CD14-positive monocyte (primary cell): ENCODE measurements around the gene KIRREL3. TPM values are rescaled to one million over a fixed set of nuclear protein-coding genes. Genes with fewer than 3 reads are reported as not detected.

ENCODE experiments used
- DNase-seq, 3 donors: peaks; one replicate each; pipeline ENCODE4 v3.0.0-alpha.2; 2011 to 2022
- H2AFZ ChIP-seq: 2 replicates; pipeline ENCODE4 v1.6.0; 2012; ENCODE audit warnings: mild to moderate bottlenecking, low read depth, low read length, inconsistent platforms; ENCODE audit not compliant: insufficient read depth, poor library complexity, severe bottlenecking
- H3K27ac ChIP-seq, 2 donors: 1 replicate in 1 of 2; 2 replicates in 1 of 2; pipeline ENCODE4 v1.5.1; 2012 to 2013; ENCODE audit warnings: low read length in 2 of 2, control low read depth in 1 of 2, inconsistent platforms in 1 of 2, low read depth in 1 of 2, mild to moderate bottlenecking in 1 of 2
- H3K27me3 ChIP-seq, 2 donors: one replicate each; pipeline versions ENCODE4 v1.6.0 to v1.6.1; 2011 to 2013; ENCODE audit warnings: low read length in 2 of 2; ENCODE audit not compliant: control insufficient read depth in 2 of 2, insufficient read depth in 2 of 2
- H3K36me3 ChIP-seq, 2 donors: replicated peaks in 1 of 2; 1 replicate in 1 of 2; 2 replicates in 1 of 2; pipeline versions ENCODE4 v1.5.1 to v1.6.1; 2012 to 2013; ENCODE audit warnings: low read length in 2 of 2, control low read depth in 1 of 2, inconsistent platforms in 1 of 2, mild to moderate bottlenecking in 1 of 2; ENCODE audit not compliant: insufficient read depth in 2 of 2, control insufficient read depth in 1 of 2
- H3K4me1 ChIP-seq, 2 donors: 1 replicate in 1 of 2; 2 replicates in 1 of 2; pipeline versions ENCODE4 v1.5.1 to v1.6.1; 2012 to 2013; ENCODE audit warnings: low read length in 2 of 2, control low read depth in 1 of 2, inconsistent platforms in 1 of 2, mild to moderate bottlenecking in 1 of 2, moderate library complexity in 1 of 2; ENCODE audit not compliant: insufficient read depth in 2 of 2, control insufficient read depth in 1 of 2
- H3K4me2 ChIP-seq: replicated peaks from 2 replicates; pipeline ENCODE3; 2012; ENCODE audit warnings: low read length, moderate library complexity, mild to moderate bottlenecking; ENCODE audit not compliant: poor library complexity, severe bottlenecking; ENCODE audit errors: extremely low read depth
- H3K4me3 ChIP-seq, 3 experiments: fragments of 200-600 bp in 1 of 3; sonication (generic) in 1 of 3; replicated peaks in 1 of 3; 1 replicate in 2 of 3; 2 replicates in 1 of 3; pipeline ENCODE4 v1.5.1; 2011 to 2013; ENCODE audit warnings: low read length in 3 of 3, mild to moderate bottlenecking in 3 of 3, control low read depth in 2 of 3, low read depth in 2 of 3, inconsistent platforms in 1 of 3, moderate library complexity in 1 of 3
- H3K79me2 ChIP-seq: 2 replicates; pipeline ENCODE4 v1.6.0; 2012; ENCODE audit warnings: mild to moderate bottlenecking, control low read depth, inconsistent platforms, low read length, moderate library complexity; ENCODE audit not compliant: insufficient read depth
- H3K9ac ChIP-seq: 2 replicates; pipeline ENCODE4 v1.6.0; 2017; ENCODE audit warnings: low read length, mild to moderate bottlenecking; ENCODE audit not compliant: insufficient read depth, poor library complexity, severe bottlenecking
- H3K9me3 ChIP-seq, 2 donors: replicated peaks in 1 of 2; 1 replicate in 1 of 2; 2 replicates in 1 of 2; pipeline versions ENCODE4 v1.5.1 to v1.6.1; 2012 to 2013; ENCODE audit warnings: low read length in 2 of 2, control low read depth in 1 of 2; ENCODE audit not compliant: control insufficient read depth in 1 of 2, insufficient read depth in 1 of 2
- H4K20me1 ChIP-seq: 2 replicates; pipeline ENCODE4 v1.6.0; 2012; ENCODE audit warnings: mild to moderate bottlenecking, low read length, control low read depth, moderate library complexity; ENCODE audit not compliant: insufficient read depth
- H3K27ac Mint-ChIP-seq, 7 donors: one replicate each; pipeline ENCODE4 v1.8.0; 2020; ENCODE audit warnings: mild to moderate bottlenecking in 7 of 7, mixed read lengths in 7 of 7, moderate library complexity in 6 of 7, inconsistent platforms in 2 of 7
- H3K27me3 Mint-ChIP-seq, 3 donors: one replicate each; pipeline ENCODE4 v1.8.0; 2021 to 2022; ENCODE audit warnings: low read depth in 3 of 3, mild to moderate bottlenecking in 3 of 3, mixed read lengths in 3 of 3, moderate library complexity in 3 of 3, inconsistent platforms in 1 of 3
- H3K36me3 Mint-ChIP-seq, 2 donors: one replicate each; pipeline ENCODE4 v1.8.0; 2020; ENCODE audit warnings: mixed read lengths in 2 of 2, inconsistent platforms in 1 of 2, mild to moderate bottlenecking in 1 of 2
- H3K4me1 Mint-ChIP-seq: one replicate; pipeline ENCODE4 v1.8.0; 2020; ENCODE audit warnings: mild to moderate bottlenecking, mixed read lengths
- H3K4me3 Mint-ChIP-seq, 2 donors: one replicate each; pipeline ENCODE4 v1.8.0; 2020; ENCODE audit warnings: mild to moderate bottlenecking in 2 of 2, mixed read lengths in 2 of 2, moderate library complexity in 1 of 2
- H3K9me3 Mint-ChIP-seq, 7 donors: one replicate each; pipeline ENCODE4 v1.8.0; 2020 to 2022; ENCODE audit warnings: mixed read lengths in 7 of 7, mild to moderate bottlenecking in 6 of 7, moderate library complexity in 6 of 7, inconsistent platforms in 2 of 7
- CTCF ChIP-seq: fragments of 200-600 bp; IDR thresholded peaks from one replicate; pipeline ENCODE4 v1.8.0; 2022; ENCODE audit warnings: antibody characterized with exemption, mild to moderate bottlenecking
- WGBS: methylation state at CpG from one replicate; pipeline ENCODE4 v1.1.5; 2013; ENCODE audit warnings: missing lambda C conversion rate; ENCODE audit not compliant: insufficient coverage; 5-methylcytosine and 5-hydroxymethylcytosine counted together
- intact Hi-C, 2 donors: fragments of 100-400 bp; cut with micrococcal nuclease; formaldehyde crosslinking; loops; one replicate each; pipeline versions ENCODE4 v1.15.0 to v1.15.1; 2023
- polyA plus RNA-seq, 3 donors: library from polyadenylated mRNA; depleted of rRNA in 1 of 3; unstranded in 2 of 3; stranded (reverse) in 1 of 3; fragments of 300-500 nt in 2 of 3; fragments of >200 nt in 1 of 3; fragmentation: Illumina TruSeq in 2 of 3; gene quantifications; 1 replicate in 2 of 3; 2 replicates in 1 of 3; pipeline ENCODE4 v1.2.3, GENCODE V29; 2012 to 2021

KIRREL3 gene
- polyA plus RNA-seq, 3 donors, result not detected

- Histone ChIP-seq H3K9me3 (no peaks in the 10 kb centered on the region), H3K4me1 (no peaks in the 10 kb centered on the region), H3K27me3 (no peaks in the 10 kb centered on the region), H3K36me3 (no peaks in the 10 kb centered on the region), H3K79me2 (no peaks in the 10 kb centered on the region), H3K27ac (no peak overlapping the region), H2AFZ (no peak overlapping the region), H3K4me2 (no peak overlapping the region), H3K9ac (no peak overlapping the region), H4K20me1 (no peaks in the 10 kb centered on the region), H3K4me3 (no peak overlapping the region)
- DNase-seq, result no peak
- no peak for TF ChIP-seq CTCF
- Mint-ChIP-seq H3K36me3 (no peaks in the 10 kb centered on the region), H3K27me3 (peaks cover 2 to 10% (median 9%) of the 10 kb centered on the region in 3 donors), H3K27ac (no peak overlapping the region), H3K4me3 (no peak overlapping the region), H3K4me1 (no peaks in the 10 kb centered on the region), H3K9me3 (no peaks in the 10 kb centered on the region)
- WGBS, result 58% methylated on average over 11 of the region's 12 CpGs
- intact Hi-C loops, result no loop called here
These were observed 345.4 kb downstream of the KIRREL3 start for GRCh38 chr11:126654886-126655806.

GRCh38 chr11:126653040-126653439 lies 347.5 kb downstream of the KIRREL3 start:
- Mint-ChIP-seq H3K4me1 (no peaks in the 10 kb centered on the region), H3K27me3 (peaks cover 2 to 10% (median 6%) of the 10 kb centered on the region in 3 donors), H3K4me3 (no peak overlapping the region), H3K36me3 (no peaks in the 10 kb centered on the region), H3K27ac (no peak overlapping the region), H3K9me3 (peaks cover 0 to 4% (median 0%) of the 10 kb centered on the region in 7 donors)
- Histone ChIP-seq H3K4me1 (no peaks in the 10 kb centered on the region), H4K20me1 (no peaks in the 10 kb centered on the region), H3K9ac (no peak overlapping the region), H3K79me2 (no peaks in the 10 kb centered on the region), H3K4me3 (no peak overlapping the region), H3K9me3 (no peaks in the 10 kb centered on the region), H3K27ac (no peak overlapping the region), H3K27me3 (no peaks in the 10 kb centered on the region), H3K36me3 (no peaks in the 10 kb centered on the region), H2AFZ (no peak overlapping the region), H3K4me2 (no peak overlapping the region)
- intact Hi-C loops, result no loop called here
- DNase-seq, result no peak
- TF ChIP-seq CTCF, result no peak
- 83% methylated on average over 8 of the region's 8 CpGs for WGBS
